PC-9 (cell line): Measurements from ENCODE around the gene SYMPK. TPM values are rescaled to one million over a fixed set of nuclear protein-coding genes. Genes with fewer than 3 reads are reported as not detected.

ENCODE experiments used
- BruUV-seq: library from RNA; stranded (reverse); fragments of 400-500 nt; replicated peaks from 2 replicates; lab custom pipeline; 2021; lab: Mats Ljungman, UMichigan
- CTCF ChIA-PET: fragments of 300-600 bp; sonication (Branson Sonifier 250); formaldehyde crosslinking; loops from one replicate; lab custom pipeline; 2022; ENCODE audit warnings: antibody characterized with exemption; lab: Charles Lee
- POLR2A ChIA-PET: fragments of 300-600 bp; sonication (Branson Sonifier 250); formaldehyde crosslinking; loops from one replicate; lab custom pipeline; 2022; ENCODE audit warnings: antibody characterized with exemption; ENCODE audit not compliant: unreplicated experiment; lab: Charles Lee
- DNase-seq, 2 experiments: peaks; one replicate each; pipeline versions ENCODE4 v3.0.0 to v3.0.0-alpha.2; 2015 to 2022; ENCODE audit warnings: mixed read lengths in 1 of 2
- H2AFZ ChIP-seq: fragments of 200-600 bp; sonication (generic); 2 replicates; pipeline ENCODE4 v1.8.1; 2017; ENCODE audit warnings: antibody characterized with exemption
- H3F3A ChIP-seq: fragments of 200-600 bp; sonication (generic); 2 replicates; pipeline ENCODE4 v1.8.1; 2017; ENCODE audit warnings: antibody characterized with exemption, mild to moderate bottlenecking, low read depth; ENCODE audit not compliant: insufficient read depth
- H3K27ac ChIP-seq: fragments of 200-600 bp; sonication (generic); 2 replicates; pipeline ENCODE4 v1.6.1; 2016; ENCODE audit warnings: mixed run types
- H3K27me3 ChIP-seq: fragments of 200-600 bp; sonication (generic); 2 replicates; pipeline ENCODE4 v1.6.1; 2016; ENCODE audit warnings: low read depth, mixed run types; ENCODE audit not compliant: insufficient read depth
- H3K36me3 ChIP-seq: fragments of 200-600 bp; sonication (generic); 2 replicates; pipeline ENCODE4 v1.6.1; 2016; ENCODE audit warnings: low read depth, mixed run types
- H3K4me1 ChIP-seq: fragments of 200-600 bp; sonication (generic); replicated peaks from 2 replicates; pipeline ENCODE4 v1.6.1; 2016; ENCODE audit warnings: mixed run types; ENCODE audit not compliant: insufficient read depth
- H3K4me2 ChIP-seq: fragments of 200-600 bp; sonication (generic); 2 replicates; pipeline ENCODE4 v1.6.1; 2017; ENCODE audit warnings: mixed run types
- H3K4me3 ChIP-seq: fragments of 200-600 bp; sonication (generic); 2 replicates; pipeline ENCODE4 v1.6.1; 2016; ENCODE audit warnings: mixed run types
- H3K79me2 ChIP-seq: fragments of 200-600 bp; sonication (generic); 2 replicates; pipeline ENCODE4 v1.6.1; 2017; ENCODE audit warnings: low read depth, mixed run types
- H3K9me2 ChIP-seq: fragments of 200-600 bp; sonication (generic); 2 replicates; pipeline ENCODE4 v1.8.1; 2017; ENCODE audit warnings: mild to moderate bottlenecking; ENCODE audit not compliant: insufficient read depth
- H3K9me3 ChIP-seq: fragments of 200-600 bp; sonication (generic); 2 replicates; pipeline ENCODE4 v1.8.1; 2016; ENCODE audit warnings: low read depth; ENCODE audit not compliant: insufficient read depth
- H4K20me1 ChIP-seq: fragments of 200-600 bp; sonication (generic); 2 replicates; pipeline ENCODE4 v1.8.1; 2017; ENCODE audit not compliant: insufficient read depth
- EZH2 ChIP-seq: fragments of 200-600 bp; sonication (generic); IDR thresholded peaks from 2 replicates; pipeline ENCODE4 v1.8.0; 2017; ENCODE audit warnings: antibody characterized with exemption, low read depth
- intact Hi-C: fragments of 100-400 bp; cut with micrococcal nuclease; formaldehyde crosslinking; loops from one replicate; pipeline ENCODE4 v1.10.0; 2022; ENCODE audit not compliant: unreplicated experiment
- total RNA-seq: library from RNA; stranded (reverse); gene quantifications from 2 replicates; pipeline ENCODE4 v1.2.3, GENCODE V29; 2021
- TF ChIP-seq, protein P1 (sequence below): fragments of 200-600 bp; sonication (generic); conservative IDR thresholded peaks from 2 replicates; pipeline ENCODE4 v1.6.1; 2017; ENCODE audit warnings: mixed run types, antibody characterized with exemption, mild to moderate bottlenecking, moderate library complexity

Gene SYMPK
- total RNA-seq, 1 experiment from 2014 or later: 85.5 TPM

DNA sequence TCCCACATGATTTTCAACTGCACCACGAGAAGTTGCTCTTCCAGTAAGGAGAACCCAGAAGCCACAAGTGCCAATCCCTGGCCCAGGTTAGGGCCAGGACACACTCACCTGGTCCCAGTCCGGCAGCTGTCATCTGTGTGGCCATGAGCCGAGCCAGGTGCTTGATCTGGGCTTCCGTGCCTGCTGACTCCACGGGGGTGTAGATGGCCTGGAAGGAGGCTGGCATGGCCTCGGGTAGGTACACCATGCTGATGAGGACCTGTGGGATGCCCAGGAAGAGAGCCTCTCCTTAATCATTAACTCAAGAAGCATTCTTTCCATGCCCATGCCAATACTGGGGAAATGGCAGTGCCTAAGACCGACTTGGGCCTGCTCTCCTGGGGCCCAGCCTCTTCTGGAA, 28.0 kb downstream of the SYMPK start:
- H2AFZ ChIP-seq: no peak overlapping the region
- no peak overlapping the region for H3K4me3 ChIP-seq
- no peaks in the 10 kb centered on the region for H3K9me2 ChIP-seq
- no peak overlapping the region for H3K4me2 ChIP-seq
- peak in 1 of 2 experiments; percentile 25 for DNase-seq
- peaks cover 10% of the 10 kb centered on the region for H4K20me1 ChIP-seq
- no peak overlapping the region for H3K27ac ChIP-seq
- peaks cover 15% of the 10 kb centered on the region; the same call in 1 of the 2 replicates for H3F3A ChIP-seq
- no peaks in the 10 kb centered on the region for H3K79me2 ChIP-seq
- peaks cover 63% of the 10 kb centered on the region for H3K36me3 ChIP-seq
- TF ChIP-seq, protein P1, sequence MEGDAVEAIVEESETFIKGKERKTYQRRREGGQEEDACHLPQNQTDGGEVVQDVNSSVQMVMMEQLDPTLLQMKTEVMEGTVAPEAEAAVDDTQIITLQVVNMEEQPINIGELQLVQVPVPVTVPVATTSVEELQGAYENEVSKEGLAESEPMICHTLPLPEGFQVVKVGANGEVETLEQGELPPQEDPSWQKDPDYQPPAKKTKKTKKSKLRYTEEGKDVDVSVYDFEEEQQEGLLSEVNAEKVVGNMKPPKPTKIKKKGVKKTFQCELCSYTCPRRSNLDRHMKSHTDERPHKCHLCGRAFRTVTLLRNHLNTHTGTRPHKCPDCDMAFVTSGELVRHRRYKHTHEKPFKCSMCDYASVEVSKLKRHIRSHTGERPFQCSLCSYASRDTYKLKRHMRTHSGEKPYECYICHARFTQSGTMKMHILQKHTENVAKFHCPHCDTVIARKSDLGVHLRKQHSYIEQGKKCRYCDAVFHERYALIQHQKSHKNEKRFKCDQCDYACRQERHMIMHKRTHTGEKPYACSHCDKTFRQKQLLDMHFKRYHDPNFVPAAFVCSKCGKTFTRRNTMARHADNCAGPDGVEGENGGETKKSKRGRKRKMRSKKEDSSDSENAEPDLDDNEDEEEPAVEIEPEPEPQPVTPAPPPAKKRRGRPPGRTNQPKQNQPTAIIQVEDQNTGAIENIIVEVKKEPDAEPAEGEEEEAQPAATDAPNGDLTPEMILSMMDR: no peak
- TF ChIP-seq EZH2: no peak
- intact Hi-C loops: no loop called here
- no TSS peak for BruUV-seq
- no peaks in the 10 kb centered on the region for H3K4me1 ChIP-seq
- no peaks in the 10 kb centered on the region for H3K27me3 ChIP-seq
- no peaks in the 10 kb centered on the region for H3K9me3 ChIP-seq
- CTCF ChIA-PET: interaction anchor here (0.6 to 0.7 kb wide), 2 partner anchors 16 to 349 kb away, joined by 5 read pairs; no protein-coding TSS in a partner anchor
- POLR2A ChIA-PET: interaction anchor here (0.6 kb wide), 1 partner anchor 157 kb away, joined by 3 read pairs; no protein-coding TSS in a partner anchor

DNA sequence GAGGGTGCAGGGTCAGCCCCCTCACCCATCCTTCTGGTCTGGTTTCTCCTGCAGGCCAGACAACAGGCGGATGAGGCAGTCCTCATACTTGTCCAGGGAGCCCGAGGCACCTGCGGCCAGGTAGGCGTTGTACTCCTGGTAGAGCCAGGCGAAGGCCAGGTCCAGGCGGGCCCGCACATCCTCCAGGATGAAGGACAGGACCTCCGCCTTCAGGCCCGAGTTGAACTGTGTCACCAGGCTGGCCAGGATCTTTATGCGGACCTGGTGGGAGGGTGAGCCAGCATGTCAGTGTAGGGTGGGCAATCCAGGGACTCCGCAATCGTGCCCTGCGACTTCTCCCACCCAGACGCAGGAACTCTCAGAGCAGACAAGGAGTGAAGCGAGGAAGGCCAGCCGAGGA, 34.0 kb downstream of the SYMPK start:
- intact Hi-C loops: no loop called here
- Histone ChIP-seq H3K36me3 (peaks cover 18% of the 10 kb centered on the region), H3K79me2 (no peaks in the 10 kb centered on the region), H3K9me2 (no peaks in the 10 kb centered on the region), H3K27ac (no peak overlapping the region), H3K4me3 (no peak overlapping the region), H3K9me3 (no peaks in the 10 kb centered on the region), H2AFZ (no peak overlapping the region), H4K20me1 (peaks cover 8% of the 10 kb centered on the region), H3K4me1 (no peaks in the 10 kb centered on the region), H3K27me3 (no peaks in the 10 kb centered on the region), H3F3A (0 out of 2 replicates have a peak, but pooled peaks cover 7% of the 10 kb centered on the region), H3K4me2 (no peak overlapping the region)
- DNase-seq: peak in 1 of 2 experiments; percentile 12
- CTCF ChIA-PET: interaction anchor here (1.1 kb wide), 1 partner anchor 12 kb away, joined by 9 read pairs; no protein-coding TSS in a partner anchor
- no TSS peak for BruUV-seq
- POLR2A ChIA-PET: no interaction called here
- no peak for TF ChIP-seq EZH2
- TF ChIP-seq, protein P1: no peak

DNA sequence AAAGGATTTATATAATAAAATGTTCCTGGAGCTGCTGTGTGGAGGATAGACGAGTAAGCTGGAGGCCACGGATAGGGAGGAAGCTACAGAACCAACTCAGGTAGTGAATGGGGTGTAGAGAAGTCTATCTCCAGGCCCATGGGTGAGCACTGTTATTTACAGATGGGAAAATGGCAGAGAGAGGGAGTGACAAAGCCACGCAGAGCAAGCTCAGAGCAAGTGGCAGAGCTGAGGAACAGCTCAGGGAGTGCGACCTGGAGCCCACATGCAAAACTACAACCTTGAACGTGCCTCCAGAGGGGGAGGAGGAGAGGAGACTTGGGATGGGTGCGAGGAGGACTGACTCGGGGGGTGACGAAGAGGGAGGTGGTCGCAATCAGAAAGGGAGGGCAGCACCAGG, 34.4 kb downstream of the SYMPK start:
- no TSS peak for BruUV-seq
- ChIA-PET CTCF (no interaction called here), POLR2A (no interaction called here)
- no peak for DNase-seq
- Histone ChIP-seq H2AFZ (no peak overlapping the region), H3K27me3 (no peaks in the 10 kb centered on the region), H3K4me3 (no peak overlapping the region), H3K9me2 (no peaks in the 10 kb centered on the region), H3K36me3 (peaks cover 14% of the 10 kb centered on the region), H3K27ac (no peak overlapping the region), H4K20me1 (peaks cover 4% of the 10 kb centered on the region), H3K4me2 (no peak overlapping the region), H3K9me3 (no peaks in the 10 kb centered on the region), H3F3A (0 out of 2 replicates have a peak, but pooled peaks cover 7% of the 10 kb centered on the region), H3K4me1 (no peaks in the 10 kb centered on the region), H3K79me2 (no peaks in the 10 kb centered on the region)
- intact Hi-C loops: no loop called here
- TF ChIP-seq, protein P1: no peak
- no peak for TF ChIP-seq EZH2
